ENCODE data around the gene TBC1D22A. TPM values are rescaled to one million over a fixed set of nuclear protein-coding genes. Genes with fewer than 3 reads are reported as not detected.

The TBC1D22A gene
- total RNA-seq, 6 experiments from 2014 or later, result 10.9 to 18.1 (median 14.0) TPM

- DNase-seq, result peak in 1 of 3 donors; percentile 30
- Histone ChIP-seq H3K27ac (no peak overlapping the region), H3K4me3 (no peak overlapping the region), H3K9me3 (no peaks in the 10 kb centered on the region), H3K27me3 (no peaks in the 10 kb centered on the region), H3K4me1 (peaks cover 0 to 19% (median 9%) of the 10 kb centered on the region in 4 donors), H3K36me3 (no peaks in the 10 kb centered on the region)
- intact Hi-C loops (cut with DNase I), result no loop called here
- 89% methylated on average over 9 of the region's 19 CpGs for WGBS (ENCODE audit: insufficient coverage, low coverage, low lambda C conversion rate, missing lambda C conversion rate)
- TF ChIP-seq POLR2A (IDR thresholded peaks at IDR 0.05) (no peak), CTCF (IDR thresholded peaks at IDR 0.05) (no peak)
- no peak for ATAC-seq
Observed at GRCh38 chr22:47198801-47199251, 436.4 kb downstream of the TBC1D22A start.

- H3K36me3 ChIP-seq, result no peaks in the 10 kb centered on the region
- DNase-seq, result peak in 1 of 3 donors; percentile 38
- 75% methylated on average over 2 of the region's 33 CpGs for WGBS (ENCODE audit: insufficient coverage, low coverage, low lambda C conversion rate, missing lambda C conversion rate)
- ATAC-seq, result no peak
- H3K27me3 ChIP-seq, result no peaks in the 10 kb centered on the region
- no peak overlapping the region for H3K4me3 ChIP-seq
- H3K4me1 ChIP-seq, result peaks cover 0 to 19% (median 9%) of the 10 kb centered on the region in 4 donors
- TF ChIP-seq CTCF (IDR thresholded peaks at IDR 0.05), result no peak
- TF ChIP-seq POLR2A (IDR thresholded peaks at IDR 0.05), result no peak
- intact Hi-C loops (cut with DNase I), result no loop called here
- no peak overlapping the region for H3K27ac ChIP-seq
- H3K9me3 ChIP-seq, result no peaks in the 10 kb centered on the region
Observed at GRCh38 chr22:47199261-47199978, 437.0 kb downstream of the TBC1D22A start.

GRCh38 chr22:47199979-47200272 is 437.5 kb downstream of the TBC1D22A start:
- no peak for ATAC-seq
- no peaks in the 10 kb centered on the region for H3K36me3 ChIP-seq
- DNase-seq, result no peak
- H3K4me3 ChIP-seq, result no peak overlapping the region
- H3K4me1 ChIP-seq, result peaks cover 0 to 19% (median 9%) of the 10 kb centered on the region in 4 donors
- no peak overlapping the region for H3K27ac ChIP-seq
- H3K27me3 ChIP-seq, result no peaks in the 10 kb centered on the region
- H3K9me3 ChIP-seq, result no peaks in the 10 kb centered on the region
- TF ChIP-seq CTCF (IDR thresholded peaks at IDR 0.05) (no peak), POLR2A (IDR thresholded peaks at IDR 0.05) (no peak)
- WGBS (ENCODE audit: insufficient coverage, low coverage, low lambda C conversion rate, missing lambda C conversion rate), result 44% methylated on average over 8 of the region's 10 CpGs
- intact Hi-C loops (cut with DNase I), result no loop called here

GRCh38 chr22:47200273-47201051 is 438.0 kb downstream of the TBC1D22A start:
- no peak for TF ChIP-seq CTCF (IDR thresholded peaks at IDR 0.05)
- no peak for TF ChIP-seq POLR2A (IDR thresholded peaks at IDR 0.05)
- Histone ChIP-seq H3K27ac (no peak overlapping the region), H3K4me1 (peaks cover 0 to 19% (median 9%) of the 10 kb centered on the region in 4 donors), H3K36me3 (no peaks in the 10 kb centered on the region), H3K27me3 (no peaks in the 10 kb centered on the region), H3K4me3 (peak overlapping the region in 1 of 3 donors; percentile 5), H3K9me3 (no peaks in the 10 kb centered on the region)
- DNase-seq, result peak in 1 of 3 donors; percentile 74
- intact Hi-C loops (cut with DNase I), result no loop called here
- WGBS (ENCODE audit: insufficient coverage, low coverage, low lambda C conversion rate, missing lambda C conversion rate), result 37% methylated on average over 11 of the region's 25 CpGs
- peak in 3 of 4 donors; percentile 1 to 48 (median 6) for ATAC-seq

Data from right lobe of liver (tissue), 6 donors.